Measurements from ENCODE around the gene FAM13A.

Gene FAM13A

GRCh38 chr4:88819818-88820697 is 236.9 kb downstream of the FAM13A start:
- H3K79me2 ChIP-seq: peaks cover 21% of the 10 kb centered on the region
- no peak for TF ChIP-seq CTCF (IDR thresholded peaks at IDR 0.05)
- H2AFZ ChIP-seq: no peak overlapping the region
- no peaks in the 10 kb centered on the region for H3K9me3 ChIP-seq (ENCODE audit: control insufficient read depth, low read length)
- peak overlapping the region; percentile 83 for H3K4me3 ChIP-seq (ENCODE audit: low read depth, low read length)
- H3K4me1 ChIP-seq: peaks cover 9% of the 10 kb centered on the region
- peak overlapping the region; percentile 94 for H3K27ac ChIP-seq
- H3K27me3 ChIP-seq (ENCODE audit: control insufficient read depth, insufficient read depth, low read length): no peaks in the 10 kb centered on the region
- peak overlapping the region; percentile 79 for H3K4me2 ChIP-seq (ENCODE audit: low read length)
- no peaks in the 10 kb centered on the region for H3K36me3 ChIP-seq (ENCODE audit: control insufficient read depth, insufficient read depth, low read length)
- no peak overlapping the region for H3K9ac ChIP-seq

- Histone ChIP-seq H2AFZ (no peak overlapping the region), H3K9me3 (ENCODE audit: control insufficient read depth, low read length) (no peaks in the 10 kb centered on the region), H3K36me3 (ENCODE audit: control insufficient read depth, insufficient read depth, low read length) (no peaks in the 10 kb centered on the region), H3K27me3 (ENCODE audit: control insufficient read depth, insufficient read depth, low read length) (no peaks in the 10 kb centered on the region), H3K27ac (peak overlapping the region; percentile 94), H3K4me2 (ENCODE audit: low read length) (peak overlapping the region; percentile 79), H3K4me1 (peaks cover 12% of the 10 kb centered on the region), H3K4me3 (ENCODE audit: low read depth, low read length) (no peak overlapping the region), H3K79me2 (peaks cover 28% of the 10 kb centered on the region), H3K9ac (no peak overlapping the region)
- TF ChIP-seq CTCF (IDR thresholded peaks at IDR 0.05): peak; percentile 58
These were observed 238.1 kb downstream of the FAM13A start for GRCh38 chr4:88818631-88819470.

GRCh38 chr4:88817740-88818139 is 239.2 kb downstream of the FAM13A start:
- no peak overlapping the region for H3K4me3 ChIP-seq (ENCODE audit: low read depth, low read length)

GRCh38 chr4:88816360-88816759 is 240.6 kb downstream of the FAM13A start:
- no peak overlapping the region for H3K4me2 ChIP-seq (ENCODE audit: low read length)
- peaks cover 18% of the 10 kb centered on the region for H3K4me1 ChIP-seq
- H3K27ac ChIP-seq: no peak overlapping the region
- no peak for TF ChIP-seq CTCF (IDR thresholded peaks at IDR 0.05)
- no peak overlapping the region for H3K4me3 ChIP-seq (ENCODE audit: low read depth, low read length)
- H3K36me3 ChIP-seq (ENCODE audit: control insufficient read depth, insufficient read depth, low read length): no peaks in the 10 kb centered on the region
- no peak overlapping the region for H3K9ac ChIP-seq
- no peak overlapping the region for H2AFZ ChIP-seq
- no peaks in the 10 kb centered on the region for H3K9me3 ChIP-seq (ENCODE audit: control insufficient read depth, low read length)
- no peaks in the 10 kb centered on the region for H3K27me3 ChIP-seq (ENCODE audit: control insufficient read depth, insufficient read depth, low read length)
- H3K79me2 ChIP-seq: peaks cover 43% of the 10 kb centered on the region

More at GRCh38 chr4:88817740-88818139, 239.2 kb downstream of the FAM13A start:
- H3K4me2 ChIP-seq (ENCODE audit: low read length): no peak overlapping the region
- H3K36me3 ChIP-seq (ENCODE audit: control insufficient read depth, insufficient read depth, low read length): no peaks in the 10 kb centered on the region
- no peak overlapping the region for H3K27ac ChIP-seq
- H3K9ac ChIP-seq: no peak overlapping the region
- no peaks in the 10 kb centered on the region for H3K9me3 ChIP-seq (ENCODE audit: control insufficient read depth, low read length)
- H2AFZ ChIP-seq: no peak overlapping the region
- H3K4me1 ChIP-seq: peaks cover 14% of the 10 kb centered on the region
- no peaks in the 10 kb centered on the region for H3K27me3 ChIP-seq (ENCODE audit: control insufficient read depth, insufficient read depth, low read length)
- TF ChIP-seq CTCF (IDR thresholded peaks at IDR 0.05): no peak
- peaks cover 36% of the 10 kb centered on the region for H3K79me2 ChIP-seq
